Cardiac fibroblast (primary cell): ENCODE measurements around the gene IGLL5.
A peak's percentile ranks its signal among the peaks of the same experiment; 100 is the strongest.

Source experiments
- DNase-seq, 2 donors: peaks; one replicate each; pipeline versions ENCODE4 v3.0.0 to v3.0.0-alpha.2; 2010; ENCODE audit warnings: low read depth in 2 of 2
- H3K4me3 ChIP-seq, 2 donors: replicated peaks in 1 of 2; 1 replicate in 1 of 2; 2 replicates in 1 of 2; pipeline ENCODE4 v1.5.1; 2011; ENCODE audit warnings: low read depth in 2 of 2, low read length in 2 of 2, mild to moderate bottlenecking in 2 of 2, moderate library complexity in 1 of 2
- TF ChIP-seq, protein P1 (sequence below): IDR thresholded peaks from one replicate; pipeline ENCODE4 v1.5.1; 2011; ENCODE audit warnings: low read depth, mild to moderate bottlenecking, low read length, inconsistent platforms

IGLL5 gene

DNA sequence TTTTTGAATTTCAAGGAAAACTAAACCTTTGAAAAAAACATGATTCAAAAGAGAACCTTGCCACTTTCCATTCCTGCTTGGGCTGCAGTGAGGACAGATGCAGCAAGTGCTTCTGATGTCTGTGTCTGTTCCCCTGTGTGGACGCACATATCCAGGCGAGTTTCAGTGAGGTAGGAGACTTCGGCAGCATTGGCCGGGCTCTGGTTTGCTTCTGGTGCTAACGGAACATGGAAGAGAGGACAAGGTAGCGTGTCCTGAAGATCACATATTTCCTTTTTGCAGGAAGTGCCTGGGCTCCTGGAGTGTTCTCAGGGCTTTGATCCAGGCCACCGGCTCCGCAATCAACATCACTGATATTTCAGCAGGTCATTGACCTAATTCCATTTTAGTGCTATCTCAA is 33.1 kb upstream of the IGLL5 start:
- no peak for DNase-seq
- TF ChIP-seq, protein P1, sequence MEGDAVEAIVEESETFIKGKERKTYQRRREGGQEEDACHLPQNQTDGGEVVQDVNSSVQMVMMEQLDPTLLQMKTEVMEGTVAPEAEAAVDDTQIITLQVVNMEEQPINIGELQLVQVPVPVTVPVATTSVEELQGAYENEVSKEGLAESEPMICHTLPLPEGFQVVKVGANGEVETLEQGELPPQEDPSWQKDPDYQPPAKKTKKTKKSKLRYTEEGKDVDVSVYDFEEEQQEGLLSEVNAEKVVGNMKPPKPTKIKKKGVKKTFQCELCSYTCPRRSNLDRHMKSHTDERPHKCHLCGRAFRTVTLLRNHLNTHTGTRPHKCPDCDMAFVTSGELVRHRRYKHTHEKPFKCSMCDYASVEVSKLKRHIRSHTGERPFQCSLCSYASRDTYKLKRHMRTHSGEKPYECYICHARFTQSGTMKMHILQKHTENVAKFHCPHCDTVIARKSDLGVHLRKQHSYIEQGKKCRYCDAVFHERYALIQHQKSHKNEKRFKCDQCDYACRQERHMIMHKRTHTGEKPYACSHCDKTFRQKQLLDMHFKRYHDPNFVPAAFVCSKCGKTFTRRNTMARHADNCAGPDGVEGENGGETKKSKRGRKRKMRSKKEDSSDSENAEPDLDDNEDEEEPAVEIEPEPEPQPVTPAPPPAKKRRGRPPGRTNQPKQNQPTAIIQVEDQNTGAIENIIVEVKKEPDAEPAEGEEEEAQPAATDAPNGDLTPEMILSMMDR: no peak
- no peak overlapping the region for H3K4me3 ChIP-seq

DNA sequence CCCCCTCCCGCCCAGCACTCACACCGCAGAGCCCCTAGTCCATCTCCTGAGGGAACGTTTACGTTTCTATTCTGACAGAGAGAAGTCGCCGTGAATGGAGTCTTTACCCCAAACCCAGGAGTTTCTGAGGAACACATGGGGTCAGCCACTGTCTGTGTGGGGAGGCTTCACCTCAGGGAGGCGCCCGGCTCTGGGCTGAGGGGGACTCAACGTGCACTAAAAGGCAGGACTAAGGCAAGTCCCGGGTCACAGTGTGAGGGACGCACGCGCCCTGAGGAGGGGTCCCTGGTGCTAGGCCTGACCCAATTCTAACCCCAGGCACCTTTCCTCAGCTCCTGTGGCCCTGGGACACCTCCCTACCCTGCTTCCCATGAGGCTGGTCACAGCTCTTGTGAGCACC is 32.5 kb upstream of the IGLL5 start:
- TF ChIP-seq, protein P1: no peak
- H3K4me3 ChIP-seq: no peak overlapping the region
- DNase-seq: no peak

DNA sequence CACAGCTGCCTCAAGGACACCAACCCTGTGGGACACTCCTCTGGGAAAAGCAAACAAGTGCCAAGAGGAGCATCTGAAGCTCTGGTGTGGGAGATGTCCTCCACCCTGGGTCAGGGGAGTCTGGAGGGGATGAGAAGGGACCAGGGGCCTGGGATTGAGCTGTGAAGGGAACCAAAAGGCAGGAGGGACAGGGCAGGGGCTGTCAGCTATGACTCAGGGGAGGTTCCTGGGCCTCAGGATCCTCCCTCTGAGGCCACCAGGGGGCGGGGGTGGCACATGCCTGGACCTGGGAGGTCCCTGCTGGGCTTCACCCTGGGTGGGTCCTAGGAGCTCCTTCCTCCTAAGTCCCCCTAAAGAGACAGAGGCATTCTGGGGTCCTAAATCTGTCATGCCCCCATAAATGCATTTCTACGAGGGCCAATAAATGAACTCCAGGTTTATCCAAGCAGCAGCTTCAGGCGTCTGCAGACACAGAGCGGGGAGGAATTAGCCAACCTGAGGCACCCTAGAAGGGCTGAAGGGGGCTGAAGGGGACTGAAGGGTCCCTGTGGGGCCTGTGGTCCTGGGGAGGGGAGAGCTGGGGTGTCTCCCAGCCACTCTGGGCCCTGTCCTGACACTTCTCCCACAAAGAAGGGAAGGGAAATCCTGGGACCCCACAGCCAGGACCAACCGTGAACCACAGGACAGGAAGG is 31.9 kb upstream of the IGLL5 start:
- no peak overlapping the region for H3K4me3 ChIP-seq
- TF ChIP-seq, protein P1: peak; percentile 62
- DNase-seq: peak in 1 of 2 donors; percentile 20

DNA sequence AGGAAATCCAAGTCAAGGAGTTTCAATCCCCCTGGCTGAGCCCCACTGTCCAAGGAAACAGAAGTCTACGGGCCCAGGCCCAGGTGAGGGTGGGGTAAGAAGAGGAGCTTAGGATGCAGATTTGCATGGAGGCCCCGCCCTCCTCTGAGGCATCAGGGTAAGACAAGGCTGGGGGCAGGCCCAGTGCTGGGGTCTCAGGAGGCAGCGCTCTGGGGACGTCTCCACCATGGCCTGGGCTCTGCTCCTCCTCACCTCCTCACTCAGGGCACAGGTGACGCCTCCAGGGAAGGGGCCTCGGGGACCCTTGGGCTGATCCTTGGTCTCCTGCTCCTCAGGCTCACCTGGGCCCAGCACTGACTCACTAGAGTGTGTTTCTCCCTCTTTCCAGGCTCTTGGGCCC is 31.3 kb upstream of the IGLL5 start:
- no peak for DNase-seq
- no peak overlapping the region for H3K4me3 ChIP-seq
- TF ChIP-seq, protein P1: no peak

DNA sequence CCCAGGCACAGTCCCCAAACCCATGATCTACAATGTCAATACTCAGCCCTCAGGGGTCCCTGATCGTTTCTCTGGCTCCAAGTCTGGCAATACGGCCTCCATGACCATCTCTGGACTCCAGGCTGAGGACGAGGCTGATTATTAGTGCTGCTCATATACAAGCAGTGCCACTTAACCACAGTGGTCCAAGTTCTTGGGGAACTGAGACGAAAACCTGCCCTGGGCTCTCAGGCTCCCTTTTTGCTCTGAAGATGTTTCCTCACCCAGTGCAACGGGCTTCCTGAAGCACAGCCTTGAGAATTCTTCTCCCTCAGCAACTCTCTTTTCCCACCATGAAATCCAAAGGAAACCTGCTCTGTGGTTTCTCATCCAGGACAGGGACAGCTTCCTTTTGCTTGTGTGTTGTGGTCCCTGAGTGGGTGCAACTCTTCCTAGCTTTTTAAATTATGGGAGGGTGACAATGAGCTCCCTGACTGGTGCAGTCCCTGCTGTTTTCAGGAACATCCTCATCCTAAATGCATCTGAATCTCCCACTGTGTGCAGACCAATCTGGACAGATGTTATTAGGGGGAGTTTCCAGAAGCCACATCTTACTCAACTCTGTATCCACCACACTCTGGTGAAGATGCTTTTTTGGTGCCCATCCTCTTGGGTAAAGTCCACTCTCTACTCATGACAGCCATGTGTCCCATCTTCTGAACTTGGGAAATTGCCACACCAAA is 30.6 kb upstream of the IGLL5 start:
- no peak for DNase-seq
- TF ChIP-seq, protein P1: no peak
- H3K4me3 ChIP-seq: no peak overlapping the region

DNA sequence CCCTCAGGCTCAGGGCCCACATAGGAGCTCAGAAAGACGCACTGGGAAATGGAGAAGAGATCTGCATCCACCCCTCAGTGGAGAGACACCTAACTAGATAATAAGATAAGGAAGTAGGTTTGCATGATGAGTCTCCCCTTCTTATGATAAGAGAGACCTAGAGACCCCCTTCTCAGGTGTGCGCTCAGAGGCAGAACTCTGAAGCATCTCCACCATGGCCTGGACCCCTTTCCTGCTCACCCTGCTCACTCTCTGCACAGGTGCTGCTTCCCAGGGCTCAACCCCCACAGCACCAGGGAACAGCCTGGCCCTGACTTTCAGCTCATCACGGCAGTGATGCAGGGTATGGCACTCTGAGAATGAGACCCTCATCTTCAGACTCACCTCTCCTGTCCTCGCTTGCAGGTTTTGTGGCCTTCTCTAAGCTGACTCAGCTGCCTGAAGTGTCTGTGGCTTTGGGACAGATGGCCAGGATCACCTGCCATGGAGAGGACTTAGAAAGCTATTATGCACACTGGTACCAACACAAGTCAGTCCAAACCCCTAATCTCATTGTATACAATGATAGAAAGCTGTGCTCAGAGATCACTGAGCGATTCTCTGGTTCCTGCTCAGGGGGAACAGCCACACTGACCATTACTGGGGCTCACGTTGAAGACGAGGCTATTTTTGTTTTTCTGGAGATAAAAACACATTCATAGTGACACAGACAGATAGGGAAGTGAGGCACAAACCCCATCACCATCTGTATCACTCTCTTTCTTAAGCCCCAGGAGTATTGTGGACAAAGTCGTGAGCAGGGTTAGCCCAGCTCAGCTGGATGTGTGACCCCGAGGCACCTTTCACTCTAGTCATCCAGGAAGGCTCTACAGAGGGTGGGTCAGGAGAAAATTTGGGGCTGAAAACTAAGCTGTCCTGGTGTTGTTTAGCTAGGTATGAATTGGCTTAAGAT is 29.7 kb upstream of the IGLL5 start:
- DNase-seq: no peak
- TF ChIP-seq, protein P1: no peak
- no peak overlapping the region for H3K4me3 ChIP-seq
